Measurements from ENCODE around the gene BRIP1. TPM values are rescaled to one million over a fixed set of nuclear protein-coding genes. Genes with fewer than 3 reads are reported as not detected.
A peak's percentile ranks its signal among the peaks of the same experiment; 100 is the strongest.
"Not testable (repeated sequence)": the region's sequence is repeated elsewhere in the genome, so short reads cannot be mapped to it uniquely, and the experiment has no call there.

BRIP1 gene
- total RNA-seq, 1 experiment from 2014 or later: 4.7 TPM

GRCh38 chr17:61678339-61678738 is 185.0 kb downstream of the BRIP1 start:
- Mint-ChIP-seq H3K27ac (ENCODE audit: low read depth, unreplicated experiment) (no peak overlapping the region), H3K9me3 (ENCODE audit: unreplicated experiment) (no peaks in the 10 kb centered on the region), H3K27me3 (ENCODE audit: insufficient read depth, unreplicated experiment) (no peaks in the 10 kb centered on the region), H3K4me1 (ENCODE audit: insufficient read depth, unreplicated experiment) (no peaks in the 10 kb centered on the region), H3K36me3 (ENCODE audit: insufficient read depth, unreplicated experiment) (peaks cover under 1% of the 10 kb centered on the region), H3K4me3 (ENCODE audit: unreplicated experiment) (no peak overlapping the region)
- intact Hi-C loops (cut with micrococcal nuclease): no loop called here
- CTCF ChIA-PET: interaction anchor here (0.6 kb wide), 1 partner anchor 94 kb away, joined by 3 read pairs; no protein-coding TSS in a partner anchor
- POLR2A ChIA-PET: no interaction called here
- DNase-seq (ENCODE audit: unreplicated experiment): no peak
- TF ChIP-seq, protein P1, sequence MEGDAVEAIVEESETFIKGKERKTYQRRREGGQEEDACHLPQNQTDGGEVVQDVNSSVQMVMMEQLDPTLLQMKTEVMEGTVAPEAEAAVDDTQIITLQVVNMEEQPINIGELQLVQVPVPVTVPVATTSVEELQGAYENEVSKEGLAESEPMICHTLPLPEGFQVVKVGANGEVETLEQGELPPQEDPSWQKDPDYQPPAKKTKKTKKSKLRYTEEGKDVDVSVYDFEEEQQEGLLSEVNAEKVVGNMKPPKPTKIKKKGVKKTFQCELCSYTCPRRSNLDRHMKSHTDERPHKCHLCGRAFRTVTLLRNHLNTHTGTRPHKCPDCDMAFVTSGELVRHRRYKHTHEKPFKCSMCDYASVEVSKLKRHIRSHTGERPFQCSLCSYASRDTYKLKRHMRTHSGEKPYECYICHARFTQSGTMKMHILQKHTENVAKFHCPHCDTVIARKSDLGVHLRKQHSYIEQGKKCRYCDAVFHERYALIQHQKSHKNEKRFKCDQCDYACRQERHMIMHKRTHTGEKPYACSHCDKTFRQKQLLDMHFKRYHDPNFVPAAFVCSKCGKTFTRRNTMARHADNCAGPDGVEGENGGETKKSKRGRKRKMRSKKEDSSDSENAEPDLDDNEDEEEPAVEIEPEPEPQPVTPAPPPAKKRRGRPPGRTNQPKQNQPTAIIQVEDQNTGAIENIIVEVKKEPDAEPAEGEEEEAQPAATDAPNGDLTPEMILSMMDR (IDR thresholded peaks at IDR 0.05; ENCODE audit: unreplicated experiment): no peak
- no TSS peak for BruUV-seq (replicated peaks)

DNA sequence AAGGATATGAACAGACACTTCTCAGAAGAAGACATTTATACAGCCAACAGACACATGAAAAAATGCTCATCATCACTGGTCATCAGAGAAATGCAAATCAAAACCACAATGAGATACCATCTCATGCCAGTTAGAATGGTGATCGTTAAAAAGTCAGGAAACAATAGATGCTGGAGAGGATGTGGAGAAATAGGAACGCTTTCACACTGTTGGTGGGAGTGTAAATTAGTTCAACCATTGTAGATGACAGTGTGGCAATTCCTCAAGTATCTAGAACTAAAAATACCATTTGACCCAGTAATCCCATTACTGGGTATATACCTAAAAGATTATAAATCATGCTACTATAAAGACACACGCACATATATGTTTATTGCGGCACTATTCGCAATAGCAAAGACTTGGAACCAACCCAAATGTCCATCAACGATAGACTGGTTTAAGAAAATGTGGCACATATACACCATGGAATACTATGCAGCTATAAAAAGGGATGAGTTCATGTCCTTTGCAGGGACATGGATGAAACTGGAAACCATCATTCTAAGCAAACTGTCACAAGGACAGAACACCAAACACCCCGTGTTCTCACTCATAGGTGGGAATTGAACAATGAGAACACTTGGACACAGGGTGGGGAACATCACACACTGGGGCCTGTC is 186.0 kb downstream of the BRIP1 start:
- H3K36me3 Mint-ChIP-seq (ENCODE audit: insufficient read depth, unreplicated experiment); POLR2A ChIA-PET; H3K27me3 Mint-ChIP-seq (ENCODE audit: insufficient read depth, unreplicated experiment); intact Hi-C loops (cut with micrococcal nuclease); CTCF ChIA-PET; H3K27ac Mint-ChIP-seq (ENCODE audit: low read depth, unreplicated experiment); BruUV-seq (replicated peaks); H3K4me1 Mint-ChIP-seq (ENCODE audit: insufficient read depth, unreplicated experiment); DNase-seq (ENCODE audit: unreplicated experiment); H3K4me3 Mint-ChIP-seq (ENCODE audit: unreplicated experiment); H3K9me3 Mint-ChIP-seq (ENCODE audit: unreplicated experiment): not testable (repeated sequence)

GRCh38 chr17:61676522-61676921 is 186.8 kb downstream of the BRIP1 start:
- POLR2A ChIA-PET; BruUV-seq (replicated peaks); H3K4me3 Mint-ChIP-seq (ENCODE audit: unreplicated experiment); DNase-seq (ENCODE audit: unreplicated experiment); intact Hi-C loops (cut with micrococcal nuclease); CTCF ChIA-PET; H3K9me3 Mint-ChIP-seq (ENCODE audit: unreplicated experiment); H3K27me3 Mint-ChIP-seq (ENCODE audit: insufficient read depth, unreplicated experiment); H3K4me1 Mint-ChIP-seq (ENCODE audit: insufficient read depth, unreplicated experiment); H3K27ac Mint-ChIP-seq (ENCODE audit: low read depth, unreplicated experiment); H3K36me3 Mint-ChIP-seq (ENCODE audit: insufficient read depth, unreplicated experiment): not testable (repeated sequence)

- BruUV-seq (replicated peaks); POLR2A ChIA-PET; H3K27ac Mint-ChIP-seq (ENCODE audit: low read depth, unreplicated experiment); H3K4me1 Mint-ChIP-seq (ENCODE audit: insufficient read depth, unreplicated experiment); H3K36me3 Mint-ChIP-seq (ENCODE audit: insufficient read depth, unreplicated experiment); H3K27me3 Mint-ChIP-seq (ENCODE audit: insufficient read depth, unreplicated experiment); H3K9me3 Mint-ChIP-seq (ENCODE audit: unreplicated experiment); CTCF ChIA-PET; H3K4me3 Mint-ChIP-seq (ENCODE audit: unreplicated experiment); intact Hi-C loops (cut with micrococcal nuclease); DNase-seq (ENCODE audit: unreplicated experiment): not testable (repeated sequence)
Measured at GRCh38 chr17:61674609-61675008, 188.7 kb downstream of the BRIP1 start.

DNA sequence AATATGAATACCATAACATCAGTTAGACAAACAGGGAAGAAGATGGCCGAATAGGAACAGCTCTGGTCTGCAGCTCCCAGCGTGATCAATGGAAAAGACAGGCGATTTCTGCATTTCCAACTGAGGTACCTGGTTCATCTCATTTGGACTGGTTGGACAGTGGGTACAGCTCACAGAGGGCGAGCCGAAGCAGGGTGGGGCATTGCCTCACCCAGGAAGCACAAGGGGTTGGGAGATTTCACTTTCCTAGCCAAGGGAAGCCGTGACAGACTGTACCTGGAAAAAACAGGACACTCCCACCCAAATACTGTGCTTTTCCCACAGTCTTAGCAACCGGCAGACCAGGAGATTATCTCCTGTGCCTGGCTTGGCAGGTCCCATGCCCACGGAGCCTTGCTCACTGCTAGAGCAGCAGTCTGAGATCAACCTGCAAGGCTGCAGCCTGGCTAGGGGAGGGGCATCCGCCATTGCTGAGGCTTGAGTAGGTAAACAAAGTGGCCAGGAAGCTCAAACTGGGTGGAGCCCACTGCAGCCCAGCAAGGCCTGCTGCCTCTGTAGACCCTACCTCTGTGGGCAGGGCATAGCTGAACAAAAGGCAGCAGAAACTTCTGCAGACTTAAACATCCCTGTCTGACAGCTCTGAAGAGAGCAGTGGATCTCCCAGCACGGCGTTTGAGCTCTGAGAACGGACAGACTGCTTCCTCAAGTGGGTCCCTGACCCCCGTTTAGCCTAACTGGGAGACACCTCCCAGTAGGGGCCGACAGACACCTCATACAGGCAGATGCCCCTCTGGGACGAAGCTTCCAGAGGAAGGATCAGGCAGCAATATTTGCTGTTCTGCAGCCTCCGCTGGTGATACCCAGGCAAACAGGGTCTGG is 190.1 kb downstream of the BRIP1 start:
- DNase-seq (ENCODE audit: unreplicated experiment): peak; percentile 6
- CTCF ChIA-PET; H3K4me3 Mint-ChIP-seq (ENCODE audit: unreplicated experiment); BruUV-seq (replicated peaks); H3K4me1 Mint-ChIP-seq (ENCODE audit: insufficient read depth, unreplicated experiment); H3K27me3 Mint-ChIP-seq (ENCODE audit: insufficient read depth, unreplicated experiment); H3K27ac Mint-ChIP-seq (ENCODE audit: low read depth, unreplicated experiment); intact Hi-C loops (cut with micrococcal nuclease); H3K36me3 Mint-ChIP-seq (ENCODE audit: insufficient read depth, unreplicated experiment); H3K9me3 Mint-ChIP-seq (ENCODE audit: unreplicated experiment): not testable (repeated sequence)
- POLR2A ChIA-PET: interaction anchor here (1.3 kb wide), 1 partner anchor 9 kb away, joined by 3 read pairs; no protein-coding TSS in a partner anchor

- peaks cover 5% of the 10 kb centered on the region for H3K4me1 Mint-ChIP-seq (ENCODE audit: insufficient read depth, unreplicated experiment)
- intact Hi-C loops (cut with micrococcal nuclease): no loop called here
- ChIA-PET POLR2A (interaction anchor here (1.0 kb wide), 1 partner anchor 16 kb away, joined by 4 read pairs; no protein-coding TSS in a partner anchor), CTCF (no interaction called here)
- H3K36me3 Mint-ChIP-seq (ENCODE audit: insufficient read depth, unreplicated experiment): no peaks in the 10 kb centered on the region
- TF ChIP-seq, protein P1 (IDR thresholded peaks at IDR 0.05; ENCODE audit: unreplicated experiment): no peak
- BruUV-seq (replicated peaks): no TSS peak
- H3K9me3 Mint-ChIP-seq (ENCODE audit: unreplicated experiment): no peaks in the 10 kb centered on the region
- no peak overlapping the region for H3K4me3 Mint-ChIP-seq (ENCODE audit: unreplicated experiment)
- H3K27me3 Mint-ChIP-seq (ENCODE audit: insufficient read depth, unreplicated experiment): no peaks in the 10 kb centered on the region
- no peak for DNase-seq (ENCODE audit: unreplicated experiment)
- H3K27ac Mint-ChIP-seq (ENCODE audit: low read depth, unreplicated experiment): no peak overlapping the region
Measured at GRCh38 chr17:61672140-61672539, 191.2 kb downstream of the BRIP1 start.
